OCI-LY7 (cell line): ENCODE results near the gene AGT. TPM values are rescaled to one million over a fixed set of nuclear protein-coding genes. Genes with fewer than 3 reads are reported as not detected.

Source experiments
- BruUV-seq: library from RNA; stranded (reverse); fragments of 400-500 nt; replicated peaks from 2 replicates; lab custom pipeline; 2021; lab: Mats Ljungman, UMichigan
- CTCF ChIA-PET: fragments of 300-600 bp; sonication (Branson Sonifier 250); formaldehyde crosslinking; loops from one replicate; lab custom pipeline; 2022; ENCODE audit warnings: antibody characterized with exemption; ENCODE audit not compliant: unreplicated experiment; lab: Charles Lee
- POLR2A ChIA-PET: fragments of 300-600 bp; sonication (Branson Sonifier 250); formaldehyde crosslinking; loops from one replicate; lab custom pipeline; 2022; ENCODE audit warnings: antibody characterized with exemption; lab: Charles Lee
- DNase-seq: peaks from one replicate; pipeline ENCODE4 v3.0.0-alpha.2; 2015; ENCODE audit warnings: low spot score
- H2AFZ ChIP-seq: fragments of 200-600 bp; sonication (generic), shearing (Covaris generic); 2 replicates; pipeline ENCODE4 v1.6.1; 2014; ENCODE audit warnings: mild to moderate bottlenecking, antibody characterized with exemption, low read length, moderate library complexity
- H3K27ac ChIP-seq: fragments of 200-600 bp; sonication (generic); 2 replicates; pipeline ENCODE4 v1.5.1; 2014; ENCODE audit warnings: mixed run types, low read depth, mild to moderate bottlenecking, moderate library complexity, low read length, inconsistent platforms; ENCODE audit not compliant: poor library complexity, severe bottlenecking
- H3K36me3 ChIP-seq: fragments of 200-600 bp; sonication (generic); 2 replicates; pipeline ENCODE4 v1.6.1; 2014; ENCODE audit warnings: mild to moderate bottlenecking, antibody characterized with exemption, low read length, moderate library complexity, mixed read lengths; ENCODE audit not compliant: insufficient read depth
- H3K4me1 ChIP-seq: fragments of 200-600 bp; sonication (generic); 2 replicates; pipeline ENCODE4 v1.5.1; 2014; ENCODE audit warnings: mild to moderate bottlenecking, low read length; ENCODE audit not compliant: insufficient read depth, poor library complexity, severe bottlenecking
- H3K4me2 ChIP-seq: fragments of 200-600 bp; sonication (generic); 2 replicates; pipeline ENCODE4 v1.6.1; 2014; ENCODE audit warnings: mild to moderate bottlenecking, low read length
- H3K4me3 ChIP-seq: fragments of 200-600 bp; sonication (generic); 2 replicates; pipeline ENCODE4 v1.5.1; 2014; ENCODE audit warnings: mild to moderate bottlenecking, low read depth, low read length; ENCODE audit not compliant: poor library complexity, severe bottlenecking
- H3K79me2 ChIP-seq: fragments of 200-600 bp; sonication (generic); 2 replicates; pipeline ENCODE4 v1.6.1; 2016; ENCODE audit warnings: low read depth, mild to moderate bottlenecking, low read length, moderate library complexity, mixed read lengths; ENCODE audit not compliant: insufficient read depth
- H3K9me2 ChIP-seq: fragments of 200-600 bp; sonication (generic); 2 replicates; pipeline ENCODE4 v1.6.1; 2016; ENCODE audit warnings: mild to moderate bottlenecking, low read length, mixed read lengths; ENCODE audit not compliant: insufficient read depth
- H3K9me3 ChIP-seq: fragments of 200-600 bp; sonication (generic); 2 replicates; pipeline ENCODE4 v1.6.1; 2014; ENCODE audit warnings: mild to moderate bottlenecking, mixed run types, low read length, mixed read lengths
- H4K20me1 ChIP-seq: fragments of 200-600 bp; sonication (generic); 2 replicates; pipeline ENCODE4 v1.6.1; 2014; ENCODE audit warnings: mild to moderate bottlenecking, antibody characterized with exemption, low read length, moderate library complexity, mixed read lengths; ENCODE audit not compliant: insufficient read depth
- CTCF ChIP-seq: fragments of 200-600 bp; sonication (generic); conservative IDR thresholded peaks from 2 replicates; pipeline ENCODE4 v1.5.1; 2014; ENCODE audit warnings: mild to moderate bottlenecking, antibody characterized with exemption, low read length, moderate library complexity, mixed read lengths
- EZH2phosphoT487 ChIP-seq: fragments of 200-600 bp; sonication (generic); IDR thresholded peaks from 2 replicates; pipeline ENCODE4 v1.6.1; 2018; ENCODE audit warnings: low read depth, borderline replicate concordance, mild to moderate bottlenecking, mixed run types, antibody characterized with exemption, low read length, moderate library complexity, mixed read lengths
- intact Hi-C: fragments of 100-400 bp; cut with micrococcal nuclease; formaldehyde crosslinking; loops from one replicate; pipeline ENCODE4 v1.10.0; 2022; ENCODE audit not compliant: unreplicated experiment
- total RNA-seq, 2 experiments: library from RNA; depleted of rRNA in 1 of 2; stranded (reverse); fragments of >200 nt in 1 of 2; shearing (Covaris generic) in 1 of 2; gene quantifications; 2 replicates each; pipeline ENCODE4 v1.2.3, GENCODE V29; 2014 to 2022

The AGT gene
- total RNA-seq, 2 experiments from 2014 or later = not detected

- POLR2A ChIA-PET = interaction anchor here (0.7 kb wide), 1 partner anchor 797 kb away, joined by 3 read pairs; no protein-coding TSS in a partner anchor
These were observed 7.8 kb downstream of the AGT start for GRCh38 chr1:230706020-230706699.

GRCh38 chr1:230705289-230706019, 8.5 kb downstream of the AGT start:
- Histone ChIP-seq H4K20me1 (no peaks in the 10 kb centered on the region), H3K4me3 (no peak overlapping the region), H2AFZ (no peak overlapping the region), H3K9me3 (no peaks in the 10 kb centered on the region), H3K27ac (no peak overlapping the region), H3K79me2 (no peaks in the 10 kb centered on the region), H3K9me2 (no peaks in the 10 kb centered on the region), H3K4me1 (no peaks in the 10 kb centered on the region), H3K4me2 (no peak overlapping the region), H3K36me3 (no peaks in the 10 kb centered on the region)
- TF ChIP-seq CTCF (no peak), EZH2phosphoT487 (no peak)
- ChIA-PET POLR2A (interaction anchor here (0.7 kb wide), 1 partner anchor 796 kb away, joined by 3 read pairs; no protein-coding TSS in a partner anchor), CTCF (no interaction called here)
- DNase-seq = no peak
- intact Hi-C loops = no loop called here
- BruUV-seq = no TSS peak

More at GRCh38 chr1:230706020-230706699, 7.8 kb downstream of the AGT start:
- Histone ChIP-seq H3K4me1 (no peaks in the 10 kb centered on the region), H3K36me3 (no peaks in the 10 kb centered on the region), H2AFZ (no peak overlapping the region), H4K20me1 (no peaks in the 10 kb centered on the region), H3K9me3 (no peaks in the 10 kb centered on the region), H3K79me2 (no peaks in the 10 kb centered on the region), H3K4me3 (no peak overlapping the region), H3K27ac (no peak overlapping the region), H3K4me2 (no peak overlapping the region), H3K9me2 (no peaks in the 10 kb centered on the region)
- intact Hi-C loops = no loop called here
- TF ChIP-seq CTCF (no peak), EZH2phosphoT487 (no peak)
- BruUV-seq = no TSS peak
- CTCF ChIA-PET = no interaction called here
- no peak for DNase-seq

GRCh38 chr1:230704830-230705229, 9.1 kb downstream of the AGT start:
- H3K4me2 ChIP-seq = no peak overlapping the region
- DNase-seq = no peak
- H3K27ac ChIP-seq = no peak overlapping the region

More at GRCh38 chr1:230704830-230705229, 9.1 kb downstream of the AGT start:
- Histone ChIP-seq H3K79me2 (no peaks in the 10 kb centered on the region), H4K20me1 (no peaks in the 10 kb centered on the region), H3K9me3 (no peaks in the 10 kb centered on the region), H3K4me3 (no peak overlapping the region), H3K4me1 (no peaks in the 10 kb centered on the region), H2AFZ (no peak overlapping the region), H3K36me3 (no peaks in the 10 kb centered on the region), H3K9me2 (no peaks in the 10 kb centered on the region)
- TF ChIP-seq CTCF (no peak), EZH2phosphoT487 (no peak)
- no TSS peak for BruUV-seq
- intact Hi-C loops = no loop called here
- CTCF ChIA-PET = no interaction called here
- POLR2A ChIA-PET = no interaction called here
